H1 (cell line): ENCODE measurements around the gene FAM24A. TPM values are rescaled to one million over a fixed set of nuclear protein-coding genes. Genes with fewer than 3 reads are reported as not detected.

ENCODE experiments used
- CBX8 ChIP-seq: fragments of 300-800, 300-1000 bp; sonication (generic); IDR thresholded peaks from 2 replicates; pipeline ENCODE4 v1.7.1; 2016; ENCODE audit warnings: low read depth, low read length, borderline replicate concordance
- HDAC6 ChIP-seq: IDR thresholded peaks from one replicate; pipeline ENCODE4 v1.7.1; 2012; ENCODE audit warnings: low read depth, mild to moderate bottlenecking, inconsistent platforms, low read length, moderate library complexity
- PHF8 ChIP-seq: fragments of 200-600 bp; sonication (generic); conservative IDR thresholded peaks from 2 replicates; pipeline ENCODE4 v1.7.1; 2012; ENCODE audit warnings: low read depth, mild to moderate bottlenecking, inconsistent platforms, low read length, moderate library complexity
- polyA plus RNA-seq, 7 experiments: library from polyadenylated mRNA; depleted of rRNA in 3 of 7; stranded (reverse) in 5 of 7; unstranded in 2 of 7; fragments of >200 nt in 5 of 7; fragments of 200-250 nt in 2 of 7; gene quantifications; 1 replicate in 5 of 7; 2 replicates in 1 of 7; 4 replicates in 1 of 7; pipeline versions ENCODE4 v1.2.1 to v1.2.3, GENCODE V29; 2011 to 2013; ENCODE audit warnings: missing spikeins in 2 of 7, mixed read lengths in 2 of 7
- total RNA-seq: library from RNA; stranded (reverse); fragmentation: NEBNext Ultra II Directional; extraction: Animal tissue kit (Norgen Biotek cat#: 25700); gene quantifications from 2 replicates; pipeline ENCODE4 v1.2.1, GENCODE V29; 2021
- TF ChIP-seq, protein P1 (sequence below): IDR thresholded peaks from 2 replicates; pipeline ENCODE4 v1.6.1; 2012; ENCODE audit warnings: low read length, inconsistent platforms
- TF ChIP-seq, protein P2 (sequence below): IDR thresholded peaks from 2 replicates; pipeline ENCODE4 v1.6.1; 2011; ENCODE audit warnings: low read depth, mild to moderate bottlenecking, low read length; ENCODE audit not compliant: insufficient read depth

The FAM24A gene
- total and polyA plus RNA-seq, 2 of the 8 experiments (the other 6 are each of a cell fraction or from before 2014, with no cell fraction given), result not detected

DNA sequence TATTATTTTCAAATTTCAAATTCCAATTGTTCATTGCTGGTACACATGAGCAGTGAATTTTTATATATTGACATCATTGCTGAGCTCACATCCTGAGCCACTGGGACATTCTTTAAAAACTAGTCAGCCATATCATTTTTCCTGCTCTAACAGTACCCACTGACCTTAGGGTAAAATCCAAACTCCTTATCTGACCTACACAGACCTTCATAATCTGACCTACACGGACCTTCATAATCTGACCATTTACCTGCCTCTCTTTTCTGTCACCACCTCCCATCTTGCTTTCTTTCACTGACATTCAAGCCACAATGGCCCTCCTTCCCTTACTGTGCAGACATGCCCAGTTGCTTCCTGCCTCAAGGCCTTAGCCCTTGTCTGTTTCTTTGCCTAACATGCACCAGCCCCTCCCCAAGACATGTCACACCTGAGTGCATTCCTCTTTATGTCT lies 48.7 kb upstream of the FAM24A start (continued):
- TF ChIP-seq HDAC6 (no peak), CBX8 (no peak), PHF8 (no peak)
- TF ChIP-seq, protein P1, sequence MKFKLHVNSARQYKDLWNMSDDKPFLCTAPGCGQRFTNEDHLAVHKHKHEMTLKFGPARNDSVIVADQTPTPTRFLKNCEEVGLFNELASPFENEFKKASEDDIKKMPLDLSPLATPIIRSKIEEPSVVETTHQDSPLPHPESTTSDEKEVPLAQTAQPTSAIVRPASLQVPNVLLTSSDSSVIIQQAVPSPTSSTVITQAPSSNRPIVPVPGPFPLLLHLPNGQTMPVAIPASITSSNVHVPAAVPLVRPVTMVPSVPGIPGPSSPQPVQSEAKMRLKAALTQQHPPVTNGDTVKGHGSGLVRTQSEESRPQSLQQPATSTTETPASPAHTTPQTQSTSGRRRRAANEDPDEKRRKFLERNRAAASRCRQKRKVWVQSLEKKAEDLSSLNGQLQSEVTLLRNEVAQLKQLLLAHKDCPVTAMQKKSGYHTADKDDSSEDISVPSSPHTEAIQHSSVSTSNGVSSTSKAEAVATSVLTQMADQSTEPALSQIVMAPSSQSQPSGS, result no peak
- TF ChIP-seq, protein P2, sequence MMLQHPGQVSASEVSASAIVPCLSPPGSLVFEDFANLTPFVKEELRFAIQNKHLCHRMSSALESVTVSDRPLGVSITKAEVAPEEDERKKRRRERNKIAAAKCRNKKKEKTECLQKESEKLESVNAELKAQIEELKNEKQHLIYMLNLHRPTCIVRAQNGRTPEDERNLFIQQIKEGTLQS, result no peak
